Lung (tissue), 12 donors: ENCODE measurements around the gene SENP3. TPM values are rescaled to one million over a fixed set of nuclear protein-coding genes. Genes with fewer than 3 reads are reported as not detected.

Experiments
- ATAC-seq: fragments of 200-7000 bp; cut with Tn5 transposase; one replicate; pipeline ENCODE4 v1.9.1; 2020; ENCODE audit warnings: moderate number of reproducible peaks; ENCODE audit not compliant: insufficient read depth, low FRiP score
- DNase-seq, 3 donors: peaks; one replicate each; pipeline ENCODE4 v3.0.0-alpha.2; 2013 to 2017
- H3K27ac ChIP-seq, 2 donors: one replicate each; pipeline ENCODE4 v1.5.1; 2013; ENCODE audit warnings: mild to moderate bottlenecking in 2 of 2, moderate library complexity in 2 of 2, control low read depth in 1 of 2, inconsistent platforms in 1 of 2, low read depth in 1 of 2, low read length in 1 of 2
- H3K27me3 ChIP-seq, 3 donors: one replicate each; pipeline ENCODE4 v1.5.1; 2013; ENCODE audit warnings: low read length in 2 of 3; ENCODE audit not compliant: control insufficient read depth in 3 of 3, insufficient read depth in 3 of 3
- H3K36me3 ChIP-seq, 4 donors: one replicate each; pipeline ENCODE4 v1.5.1; 2013; ENCODE audit warnings: low read length in 4 of 4, mild to moderate bottlenecking in 1 of 4, moderate library complexity in 1 of 4; ENCODE audit not compliant: control insufficient read depth in 4 of 4, insufficient read depth in 4 of 4
- H3K4me1 ChIP-seq, 5 donors: one replicate each; pipeline ENCODE4 v1.5.1; 2013; ENCODE audit warnings: low read length in 5 of 5, mild to moderate bottlenecking in 2 of 5, moderate library complexity in 1 of 5; ENCODE audit not compliant: control insufficient read depth in 5 of 5, insufficient read depth in 5 of 5
- H3K4me3 ChIP-seq: one replicate; pipeline ENCODE4 v1.5.1; 2013; ENCODE audit warnings: mild to moderate bottlenecking, control low read depth, moderate library complexity
- H3K9ac ChIP-seq, 2 donors: one replicate each; pipeline ENCODE4 v1.5.1; 2013; ENCODE audit warnings: low read length in 2 of 2, control low read depth in 1 of 2; ENCODE audit not compliant: insufficient read depth in 1 of 2
- H3K9me3 ChIP-seq, 4 donors: one replicate each; pipeline ENCODE4 v1.5.1; 2013; ENCODE audit warnings: low read length in 3 of 4, mild to moderate bottlenecking in 1 of 4, moderate library complexity in 1 of 4; ENCODE audit not compliant: control insufficient read depth in 4 of 4, insufficient read depth in 3 of 4
- whole genome bisulfite sequencing, 2 donors: extraction: QIAGEN DNeasy Blood & Tissue Kit; methylation state at CpG; one replicate each; pipeline ENCODE4 v1.1.7; 2013; 5-methylcytosine and 5-hydroxymethylcytosine counted together
- polyA plus RNA-seq, 2 donors: library from polyadenylated mRNA; stranded (reverse); fragments of 200-250 nt; gene quantifications; one replicate each; pipeline ENCODE4 v1.2.1, GENCODE V29; 2013
- total RNA-seq, 2 donors: library from RNA; depleted of rRNA in 1 of 2; stranded (reverse); fragments of >200 nt in 1 of 2; gene quantifications; one replicate each; pipeline ENCODE4 v1.2.1, GENCODE V29; 2014 to 2021
- TF ChIP-seq, protein P1 (sequence below): IDR thresholded peaks from 2 replicates; pipeline ENCODE4 v1.5.1; 2012; ENCODE audit warnings: mild to moderate bottlenecking; ENCODE audit errors: control extremely low read depth, extremely low read depth
- donor health status: control.
- donor health status: control.
- donor health status: Bipolar disorder and iron deficiency.
- donor health status: healthy.
- donor health status: DM: yes; HTN: yes; CAD: no.

SENP3 gene
- total and polyA plus RNA-seq, 4 donors: 34.0 to 54.4 (median 48.6) TPM

DNA sequence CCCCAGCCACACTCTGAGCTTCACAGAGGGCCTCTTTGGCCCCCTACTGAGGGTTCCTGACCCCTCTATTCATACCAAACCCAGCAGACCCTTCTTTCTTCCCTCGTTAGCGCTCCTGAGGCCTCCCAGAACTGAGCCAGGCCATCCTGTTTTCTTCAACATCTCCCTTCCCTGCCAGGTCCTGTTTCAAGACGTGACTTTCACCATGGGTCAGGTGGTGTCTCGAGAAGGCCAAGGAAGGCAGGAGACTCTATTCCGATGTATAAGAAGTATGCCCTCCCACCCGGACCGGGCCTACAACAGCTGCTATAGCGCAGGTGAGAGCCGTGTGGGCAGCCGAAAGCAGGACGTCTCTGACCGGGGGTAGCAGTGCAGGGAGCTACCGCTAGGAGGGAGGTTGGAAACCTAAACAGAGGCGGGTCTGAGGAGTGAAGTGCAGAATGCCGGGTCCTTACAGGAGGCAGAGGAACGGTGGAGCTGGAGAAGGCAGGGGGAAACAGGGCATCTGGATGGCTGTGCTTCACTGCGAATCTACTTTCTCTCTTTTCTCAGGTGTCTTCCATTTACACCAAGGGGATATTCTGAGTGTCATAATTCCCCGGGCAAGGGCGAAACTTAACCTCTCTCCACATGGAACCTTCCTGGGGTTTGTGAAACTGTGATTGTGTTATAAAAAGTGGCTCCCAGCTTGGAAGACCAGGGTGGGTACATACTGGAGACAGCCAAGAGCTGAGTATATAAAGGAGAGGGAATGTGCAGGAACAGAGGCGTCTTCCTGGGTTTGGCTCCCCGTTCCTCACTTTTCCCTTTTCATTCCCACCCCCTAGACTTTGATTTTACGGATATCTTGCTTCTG lies 1.3 kb upstream of the SENP3 start:
- Histone ChIP-seq H3K4me3 (no peak overlapping the region), H3K27ac (peak overlapping the region; percentile 56 to 95), H3K9me3 (no peaks in the 10 kb centered on the region), H3K4me1 (peaks cover 0 to 50% (median 27%) of the 10 kb centered on the region in 5 donors), H3K36me3 (peaks cover 1 to 24% (median 15%) of the 10 kb centered on the region in 4 donors), H3K9ac (peak overlapping the region in 1 of 2 donors; percentile 95), H3K27me3 (no peaks in the 10 kb centered on the region)
- 31 to 34% methylated on average over 22 of the region's 22 CpGs for WGBS, 2 donors
- no peak for ATAC-seq
- TF ChIP-seq, protein P1, sequence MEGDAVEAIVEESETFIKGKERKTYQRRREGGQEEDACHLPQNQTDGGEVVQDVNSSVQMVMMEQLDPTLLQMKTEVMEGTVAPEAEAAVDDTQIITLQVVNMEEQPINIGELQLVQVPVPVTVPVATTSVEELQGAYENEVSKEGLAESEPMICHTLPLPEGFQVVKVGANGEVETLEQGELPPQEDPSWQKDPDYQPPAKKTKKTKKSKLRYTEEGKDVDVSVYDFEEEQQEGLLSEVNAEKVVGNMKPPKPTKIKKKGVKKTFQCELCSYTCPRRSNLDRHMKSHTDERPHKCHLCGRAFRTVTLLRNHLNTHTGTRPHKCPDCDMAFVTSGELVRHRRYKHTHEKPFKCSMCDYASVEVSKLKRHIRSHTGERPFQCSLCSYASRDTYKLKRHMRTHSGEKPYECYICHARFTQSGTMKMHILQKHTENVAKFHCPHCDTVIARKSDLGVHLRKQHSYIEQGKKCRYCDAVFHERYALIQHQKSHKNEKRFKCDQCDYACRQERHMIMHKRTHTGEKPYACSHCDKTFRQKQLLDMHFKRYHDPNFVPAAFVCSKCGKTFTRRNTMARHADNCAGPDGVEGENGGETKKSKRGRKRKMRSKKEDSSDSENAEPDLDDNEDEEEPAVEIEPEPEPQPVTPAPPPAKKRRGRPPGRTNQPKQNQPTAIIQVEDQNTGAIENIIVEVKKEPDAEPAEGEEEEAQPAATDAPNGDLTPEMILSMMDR: no peak
- peak; percentile 70 to 77 (median 74) for DNase-seq

DNA sequence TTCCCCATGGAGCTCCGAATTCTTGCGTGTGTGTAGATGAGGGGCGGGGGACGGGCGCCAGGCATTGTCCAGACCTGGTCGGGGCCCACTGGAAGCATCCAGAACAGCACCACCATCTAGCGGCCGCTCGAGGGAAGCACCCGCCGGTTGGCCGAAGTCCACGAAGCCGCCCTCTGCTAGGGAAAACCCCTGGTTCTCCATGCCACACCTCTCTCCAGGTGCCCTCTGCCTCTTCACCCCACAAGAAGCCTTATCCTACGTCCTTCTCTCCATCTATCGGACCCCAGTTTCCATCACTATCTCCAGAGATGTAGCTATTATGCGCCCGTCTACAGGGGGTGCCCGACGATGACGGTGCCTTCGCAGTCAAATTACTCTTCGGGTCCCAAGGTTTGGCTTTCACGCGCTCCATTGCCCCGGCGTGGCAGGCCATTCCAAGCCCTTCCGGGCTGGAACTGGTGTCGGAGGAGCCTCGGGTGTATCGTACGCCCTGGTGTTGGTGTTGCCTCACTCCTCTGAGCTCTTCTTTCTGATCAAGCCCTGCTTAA lies 617 bp upstream of the SENP3 start:
- 0 to 1% methylated on average over 30 to 32 of the region's 32 CpGs for WGBS, 2 donors

DNA sequence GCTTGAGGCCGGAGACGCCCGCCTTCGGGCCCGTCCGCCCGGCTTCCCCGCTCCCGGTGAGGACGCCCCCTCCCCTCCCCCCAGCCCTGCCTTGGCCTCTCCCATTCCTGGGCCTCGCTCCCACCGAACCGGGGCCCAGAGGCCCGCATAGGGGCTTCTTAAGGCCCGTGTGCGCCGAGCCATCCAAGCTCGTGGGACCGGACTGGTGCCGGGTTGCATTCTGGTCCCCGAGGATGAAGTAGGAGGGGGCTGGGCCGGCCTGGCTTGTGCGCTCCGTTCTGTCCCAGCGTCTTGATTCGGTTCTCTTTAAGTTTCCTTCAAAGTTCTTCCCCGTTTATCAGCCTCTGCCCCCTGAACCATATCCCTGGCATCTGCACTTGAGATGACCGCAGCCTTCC lies 488 bp downstream of the SENP3 start:
- Histone ChIP-seq H3K36me3 (peaks cover 9 to 29% (median 23%) of the 10 kb centered on the region in 4 donors), H3K4me3 (peak overlapping the region; percentile 79), H3K9me3 (no peaks in the 10 kb centered on the region), H3K27me3 (no peaks in the 10 kb centered on the region), H3K9ac (peak overlapping the region; percentile 77 to 81), H3K27ac (peak overlapping the region; percentile 95 to 97), H3K4me1 (peaks cover 0 to 47% (median 27%) of the 10 kb centered on the region in 5 donors)
- DNase-seq (no peak), ATAC-seq (no peak)
- WGBS, 2 donors: 0 to 1% methylated on average over 28 of the region's 28 CpGs
- TF ChIP-seq, protein P1: no peak

More for the DNA sequence above, 617 bp upstream of the SENP3 start:
- H3K36me3 ChIP-seq: peaks cover 4 to 28% (median 20%) of the 10 kb centered on the region in 4 donors
- ATAC-seq: peak; percentile 55
- no peaks in the 10 kb centered on the region for H3K27me3 ChIP-seq
- H3K4me1 ChIP-seq: peaks cover 0 to 50% (median 27%) of the 10 kb centered on the region in 5 donors
- peak overlapping the region; percentile 79 for H3K4me3 ChIP-seq
- DNase-seq: peak; percentile 93 to 95 (median 94)
- no peaks in the 10 kb centered on the region for H3K9me3 ChIP-seq
- TF ChIP-seq, protein P1: peak; percentile 84
- H3K27ac ChIP-seq: peak overlapping the region; percentile 95 to 97
- peak overlapping the region; percentile 53 to 95 for H3K9ac ChIP-seq
